Thoracic aorta (tissue), 2 donors: Measurements from ENCODE around the gene TTC1. TPM values are rescaled to one million over a fixed set of nuclear protein-coding genes. Genes with fewer than 3 reads are reported as not detected.
"Not testable (repeated sequence)": the region's sequence is repeated elsewhere in the genome, so short reads cannot be mapped to it uniquely, and the experiment has no call there.

Experiments used
- ATAC-seq: fragments of 150-250 bp; one replicate; pipeline ENCODE4 v1.8.0; 2017; ENCODE audit warnings: low read depth; ENCODE audit not compliant: insufficient number of reproducible peaks, low FRiP score
- DNase-seq: peaks from one replicate; pipeline ENCODE4 v3.0.0-alpha.2; 2020; ENCODE audit warnings: low spot score
- H3K27ac ChIP-seq, 2 donors: fragments of 200-600 bp; sonication (generic); 1 replicate in 1 of 2; 2 replicates in 1 of 2; pipeline ENCODE4 v1.5.1; 2016; ENCODE audit warnings: mild to moderate bottlenecking in 2 of 2, moderate library complexity in 2 of 2
- H3K27me3 ChIP-seq: fragments of 200-600 bp; sonication (generic); replicated peaks from 2 replicates; pipeline ENCODE4 v1.6.0; 2016; ENCODE audit warnings: mild to moderate bottlenecking; ENCODE audit not compliant: insufficient read depth
- H3K36me3 ChIP-seq: fragments of 200-600 bp; sonication (generic); one replicate; pipeline ENCODE4 v1.5.1; 2016
- H3K4me1 ChIP-seq, 2 donors: fragments of 200-600 bp; sonication (generic); 1 replicate in 1 of 2; 2 replicates in 1 of 2; pipeline versions ENCODE4 v1.5.1 to v1.6.0; 2016; ENCODE audit warnings: low read depth in 2 of 2, mild to moderate bottlenecking in 1 of 2; ENCODE audit not compliant: control insufficient read depth in 1 of 2
- H3K4me3 ChIP-seq: fragments of 200-600 bp; sonication (generic); 2 replicates; pipeline ENCODE4 v1.5.1; 2016; ENCODE audit warnings: mild to moderate bottlenecking
- H3K9me3 ChIP-seq: fragments of 200-600 bp; sonication (generic); 2 replicates; pipeline ENCODE4 v1.5.1; 2016
- CTCF ChIP-seq: fragments of 200-600 bp; sonication (generic); IDR thresholded peaks from one replicate; pipeline ENCODE4 v1.5.1; 2019; ENCODE audit warnings: antibody characterized with exemption
- total RNA-seq, 2 donors: library from RNA; depleted of rRNA; stranded (reverse); fragments of >200 nt; gene quantifications; one replicate each; pipeline versions ENCODE4 v1.1.0 to v1.2.3, GENCODE V29; 2016

TTC1 gene
- total RNA-seq, 2 donors from 2014 or later, result 20.7 to 21.8 TPM

DNA sequence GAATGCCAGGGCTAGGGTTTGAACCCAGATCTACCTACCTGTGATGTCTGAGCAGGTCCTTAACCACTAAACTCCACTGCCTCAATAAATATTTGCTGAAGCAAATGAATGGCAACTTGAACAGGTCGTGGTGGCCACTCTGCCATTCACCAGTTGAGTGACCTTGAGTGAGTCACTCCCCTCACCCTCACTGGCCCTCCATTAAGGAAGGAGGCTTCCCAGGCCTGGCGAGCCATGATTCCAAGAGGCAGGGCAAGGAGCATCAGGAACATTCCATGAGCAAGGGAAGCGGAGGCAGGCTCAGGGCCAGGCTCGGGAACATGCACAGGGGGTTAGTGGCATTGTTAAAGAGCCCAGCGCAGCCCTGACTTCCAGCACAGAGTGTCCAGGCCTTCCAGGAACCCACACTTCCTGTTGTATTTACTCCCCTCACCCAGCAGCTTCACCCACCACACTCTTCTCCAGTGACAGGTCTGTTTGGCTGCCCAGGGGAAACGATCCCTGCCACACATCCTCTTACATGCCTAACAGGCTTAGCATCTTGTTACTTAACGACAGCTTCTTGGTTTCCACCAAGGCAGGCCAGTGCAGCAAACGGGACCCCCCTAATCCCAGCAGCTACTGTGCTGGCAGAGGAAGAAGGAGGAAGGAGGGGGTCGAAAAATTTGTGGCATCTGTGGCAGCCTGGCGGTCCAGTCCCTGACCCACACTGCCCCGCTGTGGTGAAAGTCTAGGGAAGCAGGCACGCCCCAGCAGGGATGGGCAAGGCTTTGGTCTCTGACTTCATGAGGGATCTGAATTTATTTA is 43.7 kb upstream of the TTC1 start:
- H3K4me3 ChIP-seq, result no peak overlapping the region
- no peaks in the 10 kb centered on the region for H3K27me3 ChIP-seq
- H3K27ac ChIP-seq, result no peak overlapping the region
- DNase-seq (peak; percentile 9), ATAC-seq (no peak)
- H3K36me3 ChIP-seq, result no peaks in the 10 kb centered on the region
- H3K4me1 ChIP-seq, result peaks cover 0 to 17% of the 10 kb centered on the region in 2 donors
- no peaks in the 10 kb centered on the region for H3K9me3 ChIP-seq
- peak; percentile 50 for TF ChIP-seq CTCF

DNA sequence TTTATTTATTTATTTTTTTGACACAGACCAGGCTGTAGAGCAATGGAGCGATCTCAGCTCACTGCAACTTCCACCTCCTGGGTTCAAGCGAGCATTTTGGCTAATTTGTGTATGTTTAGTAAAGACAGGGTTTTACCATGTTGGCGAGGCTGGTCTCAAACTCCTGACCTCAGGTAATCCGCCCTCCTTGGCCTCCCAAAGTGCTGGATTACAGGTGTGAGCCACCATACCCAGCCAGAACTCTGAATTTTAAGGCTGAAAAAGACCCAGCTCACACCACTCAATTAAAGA is 43.2 kb upstream of the TTC1 start:
- ATAC-seq, H3K27me3 ChIP-seq, H3K9me3 ChIP-seq, H3K36me3 ChIP-seq, H3K27ac ChIP-seq, H3K4me3 ChIP-seq, DNase-seq: not testable (repeated sequence)
- peaks cover 0 to 17% of the 10 kb centered on the region in 2 donors for H3K4me1 ChIP-seq

- Histone ChIP-seq H3K4me3 (no peak overlapping the region), H3K4me1 (peaks cover 4 to 24% of the 10 kb centered on the region in 2 donors), H3K27ac (no peak overlapping the region), H3K36me3 (no peaks in the 10 kb centered on the region), H3K27me3 (no peaks in the 10 kb centered on the region), H3K9me3 (no peaks in the 10 kb centered on the region)
- ATAC-seq (no peak), DNase-seq (no peak)
- TF ChIP-seq CTCF, result no peak
These were observed 39.0 kb upstream of the TTC1 start for GRCh38 chr5:159969966-159970365.

GRCh38 chr5:159971038-159971437 is 37.9 kb upstream of the TTC1 start:
- TF ChIP-seq CTCF, result no peak
- ATAC-seq, result no peak
- no peak overlapping the region for H3K27ac ChIP-seq
- no peaks in the 10 kb centered on the region for H3K9me3 ChIP-seq
- H3K4me3 ChIP-seq, result no peak overlapping the region
- H3K27me3 ChIP-seq, result no peaks in the 10 kb centered on the region
- peaks cover 12 to 25% of the 10 kb centered on the region in 2 donors for H3K4me1 ChIP-seq
- no peaks in the 10 kb centered on the region for H3K36me3 ChIP-seq
- no peak for DNase-seq

DNA sequence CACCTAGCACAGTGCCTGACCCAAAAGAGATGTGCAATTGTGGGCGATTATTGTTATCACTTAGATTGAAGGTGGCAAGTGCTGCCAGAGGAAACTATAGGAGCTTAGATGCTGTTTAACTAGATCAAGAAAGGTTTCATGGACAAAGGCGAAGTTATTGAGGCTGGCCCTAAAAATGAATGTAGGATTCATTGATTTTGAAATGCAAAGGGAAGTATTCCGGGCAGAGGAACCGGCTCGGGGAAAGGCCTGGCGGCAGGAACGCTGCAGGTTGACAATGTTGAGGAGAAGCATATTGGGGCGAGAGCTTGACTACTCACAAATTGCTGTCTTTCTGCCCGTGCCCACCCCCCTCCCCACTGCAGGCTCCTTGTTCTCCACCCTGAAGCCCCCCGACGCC is 37.4 kb upstream of the TTC1 start:
- H3K27me3 ChIP-seq, result no peaks in the 10 kb centered on the region
- no peak overlapping the region for H3K27ac ChIP-seq
- no peaks in the 10 kb centered on the region for H3K9me3 ChIP-seq
- no peaks in the 10 kb centered on the region for H3K36me3 ChIP-seq
- DNase-seq, result no peak
- H3K4me1 ChIP-seq, result peaks cover 14 to 30% of the 10 kb centered on the region in 2 donors
- no peak for ATAC-seq
- no peak for TF ChIP-seq CTCF
- peak overlapping the region; percentile 65 for H3K4me3 ChIP-seq
